Smooth muscle cell (in vitro differentiated cells): Measurements from ENCODE around the gene USP9Y. TPM values are rescaled to one million over a fixed set of nuclear protein-coding genes. Genes with fewer than 3 reads are reported as not detected.

Experiments used
- DNase-seq: peaks from one replicate; lab custom pipeline; 2025; ENCODE audit not compliant: unreplicated experiment; lab: John Stamatoyannopoulos, UW
- H2AFZ ChIP-seq: fragments of 200-600 bp; sonication (generic); 2 replicates; pipeline ENCODE4 v1.6.0; 2016; ENCODE audit warnings: antibody characterized with exemption, low read depth, mild to moderate bottlenecking
- H3F3A ChIP-seq: fragments of 200-600 bp; sonication (generic); 2 replicates; pipeline ENCODE4 v1.6.0; 2017; ENCODE audit warnings: antibody characterized with exemption, low read depth
- H3K27ac ChIP-seq: fragments of 200-600 bp; sonication (generic); 2 replicates; pipeline ENCODE4 v1.5.1; 2016; ENCODE audit warnings: low read depth, mild to moderate bottlenecking
- H3K27me3 ChIP-seq: fragments of 200-600 bp; sonication (generic); 2 replicates; pipeline ENCODE4 v1.6.1; 2016; ENCODE audit warnings: low read depth, mild to moderate bottlenecking
- H3K36me3 ChIP-seq: fragments of 200-600 bp; sonication (generic); 2 replicates; pipeline ENCODE4 v1.5.1; 2016; ENCODE audit warnings: low read depth
- H3K4me1 ChIP-seq: fragments of 200-600 bp; sonication (generic); 2 replicates; pipeline ENCODE4 v1.5.1; 2016; ENCODE audit warnings: low read depth
- H3K4me2 ChIP-seq: fragments of 200-600 bp; sonication (generic); 2 replicates; pipeline ENCODE4 v1.6.0; 2016; ENCODE audit warnings: mild to moderate bottlenecking
- H3K4me3 ChIP-seq: fragments of 200-600 bp; sonication (generic); 2 replicates; pipeline ENCODE4 v1.5.1; 2016; ENCODE audit warnings: mild to moderate bottlenecking
- H3K79me2 ChIP-seq: fragments of 200-600 bp; sonication (generic); 2 replicates; pipeline ENCODE4 v1.6.0; 2016; ENCODE audit warnings: low read depth, mild to moderate bottlenecking
- H3K9ac ChIP-seq: fragments of 200-600 bp; sonication (generic); 2 replicates; pipeline ENCODE4 v1.6.0; 2016; ENCODE audit warnings: low read depth
- H3K9me3 ChIP-seq: fragments of 200-600 bp; sonication (generic); replicated peaks from 2 replicates; pipeline ENCODE4 v1.5.1; 2016; ENCODE audit warnings: low read depth
- H4K20me1 ChIP-seq: fragments of 200-600 bp; sonication (generic); 2 replicates; pipeline ENCODE4 v1.6.0; 2016; ENCODE audit warnings: low read depth
- WGBS: methylation state at CpG from one replicate; pipeline ENCODE4 v1.1.7; 2016; ENCODE audit warnings: low lambda C conversion rate; 5-methylcytosine and 5-hydroxymethylcytosine counted together
- polyA plus RNA-seq: library from polyadenylated mRNA; unstranded; fragments of >200 nt; fragmentation: Nextera tagmentation; extraction: Ambion mirVana; gene quantifications from 2 replicates; pipeline ENCODE4 v1.2.1, GENCODE V29; 2016
- total RNA-seq: library from RNA; depleted of rRNA; stranded (reverse); fragments of >200 nt; gene quantifications from 2 replicates; pipeline ENCODE4 v1.2.3, GENCODE V29; 2014
- TF ChIP-seq, protein P1 (sequence below): fragments of 200-600 bp; sonication (generic); IDR thresholded peaks from 2 replicates; pipeline ENCODE4 v1.5.1; 2017; ENCODE audit warnings: borderline replicate concordance, mild to moderate bottlenecking, antibody characterized with exemption; ENCODE audit not compliant: insufficient read depth, poor library complexity, severe bottlenecking

USP9Y gene
- total and polyA plus RNA-seq, 2 experiments from 2014 or later = not detected

DNA sequence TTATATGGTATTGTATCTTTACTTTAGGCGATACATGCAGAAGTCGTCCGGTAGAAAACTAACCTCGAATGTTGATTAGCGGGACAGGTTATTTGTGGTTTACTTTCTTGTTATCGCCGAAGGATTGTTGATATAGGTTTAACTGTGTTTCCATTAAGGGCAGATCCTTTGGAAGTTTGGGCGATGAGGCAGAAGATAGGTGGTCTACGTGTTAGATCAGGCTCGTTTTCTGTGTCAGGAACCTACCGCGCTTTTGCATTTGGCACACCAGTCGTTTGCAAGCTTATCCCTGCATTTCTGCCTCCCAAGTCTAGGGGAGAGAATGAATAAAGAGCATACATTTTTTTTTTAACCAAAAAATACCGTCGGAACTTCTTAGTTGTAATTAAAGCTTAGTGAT lies 204.9 kb downstream of the USP9Y start:
- Histone ChIP-seq H3K9me3 (no peaks in the 10 kb centered on the region), H3K4me2 (no peak overlapping the region), H3K4me3 (no peak overlapping the region), H3K9ac (no peak overlapping the region), H3K4me1 (no peaks in the 10 kb centered on the region), H4K20me1 (no peaks in the 10 kb centered on the region), H3K36me3 (no peaks in the 10 kb centered on the region), H2AFZ (no peak overlapping the region), H3K27me3 (no peaks in the 10 kb centered on the region), H3K79me2 (no peaks in the 10 kb centered on the region), H3F3A (no peaks in the 10 kb centered on the region), H3K27ac (no peak overlapping the region)
- TF ChIP-seq, protein P1, sequence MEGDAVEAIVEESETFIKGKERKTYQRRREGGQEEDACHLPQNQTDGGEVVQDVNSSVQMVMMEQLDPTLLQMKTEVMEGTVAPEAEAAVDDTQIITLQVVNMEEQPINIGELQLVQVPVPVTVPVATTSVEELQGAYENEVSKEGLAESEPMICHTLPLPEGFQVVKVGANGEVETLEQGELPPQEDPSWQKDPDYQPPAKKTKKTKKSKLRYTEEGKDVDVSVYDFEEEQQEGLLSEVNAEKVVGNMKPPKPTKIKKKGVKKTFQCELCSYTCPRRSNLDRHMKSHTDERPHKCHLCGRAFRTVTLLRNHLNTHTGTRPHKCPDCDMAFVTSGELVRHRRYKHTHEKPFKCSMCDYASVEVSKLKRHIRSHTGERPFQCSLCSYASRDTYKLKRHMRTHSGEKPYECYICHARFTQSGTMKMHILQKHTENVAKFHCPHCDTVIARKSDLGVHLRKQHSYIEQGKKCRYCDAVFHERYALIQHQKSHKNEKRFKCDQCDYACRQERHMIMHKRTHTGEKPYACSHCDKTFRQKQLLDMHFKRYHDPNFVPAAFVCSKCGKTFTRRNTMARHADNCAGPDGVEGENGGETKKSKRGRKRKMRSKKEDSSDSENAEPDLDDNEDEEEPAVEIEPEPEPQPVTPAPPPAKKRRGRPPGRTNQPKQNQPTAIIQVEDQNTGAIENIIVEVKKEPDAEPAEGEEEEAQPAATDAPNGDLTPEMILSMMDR = no peak
- WGBS = no CpG with 5 or more reads among the region's 15 CpGs
- DNase-seq = no peak

Other genes with a start within 250 kb of the USP9Y start
- gene DDX3Y, start 203.6 kb downstream of the USP9Y start, total RNA-seq = not detected in 2 replicates
- gene DDX3Y, start 203.6 kb downstream of the USP9Y start, polyA plus RNA-seq = not detected in 2 replicates